Lower leg skin (tissue), 3 donors: ENCODE measurements around the gene NTSR1.

Source experiments
- POLR2A ChIP-seq, 2 donors: fragments of 450-650 bp; IDR thresholded peaks; one replicate each; pipeline ENCODE4 v1.6.1; 2016 to 2017; ENCODE audit warnings: antibody characterized with exemption in 2 of 2, mild to moderate bottlenecking in 1 of 2, moderate library complexity in 1 of 2
- TF ChIP-seq, protein P1 (sequence below), 3 donors: fragments of 450-650 bp; IDR thresholded peaks; one replicate each; pipeline ENCODE4 v1.5.1; 2016; ENCODE audit warnings: antibody characterized with exemption in 3 of 3, mild to moderate bottlenecking in 3 of 3, moderate library complexity in 2 of 3

DNA sequence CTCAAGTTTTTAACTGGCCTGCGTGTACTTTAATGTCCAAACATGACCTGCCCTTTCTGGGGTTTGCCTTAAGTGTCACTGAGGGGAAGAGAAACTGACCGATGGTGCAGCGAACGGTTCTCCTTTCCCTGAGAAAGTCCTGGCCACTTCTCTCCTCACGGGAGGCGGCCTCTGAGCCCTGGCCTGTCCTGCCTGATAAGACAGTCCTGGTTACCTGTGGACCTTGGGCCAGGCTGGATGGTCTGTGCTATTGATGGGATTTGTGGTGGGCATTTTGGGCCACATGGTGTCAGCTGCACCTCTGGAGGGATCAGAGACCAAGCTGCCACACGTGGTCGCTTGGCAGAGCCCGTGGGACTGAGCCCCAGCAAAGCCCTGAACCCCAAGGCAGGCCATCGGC is 11.6 kb upstream of the NTSR1 start:
- TF ChIP-seq, protein P1, sequence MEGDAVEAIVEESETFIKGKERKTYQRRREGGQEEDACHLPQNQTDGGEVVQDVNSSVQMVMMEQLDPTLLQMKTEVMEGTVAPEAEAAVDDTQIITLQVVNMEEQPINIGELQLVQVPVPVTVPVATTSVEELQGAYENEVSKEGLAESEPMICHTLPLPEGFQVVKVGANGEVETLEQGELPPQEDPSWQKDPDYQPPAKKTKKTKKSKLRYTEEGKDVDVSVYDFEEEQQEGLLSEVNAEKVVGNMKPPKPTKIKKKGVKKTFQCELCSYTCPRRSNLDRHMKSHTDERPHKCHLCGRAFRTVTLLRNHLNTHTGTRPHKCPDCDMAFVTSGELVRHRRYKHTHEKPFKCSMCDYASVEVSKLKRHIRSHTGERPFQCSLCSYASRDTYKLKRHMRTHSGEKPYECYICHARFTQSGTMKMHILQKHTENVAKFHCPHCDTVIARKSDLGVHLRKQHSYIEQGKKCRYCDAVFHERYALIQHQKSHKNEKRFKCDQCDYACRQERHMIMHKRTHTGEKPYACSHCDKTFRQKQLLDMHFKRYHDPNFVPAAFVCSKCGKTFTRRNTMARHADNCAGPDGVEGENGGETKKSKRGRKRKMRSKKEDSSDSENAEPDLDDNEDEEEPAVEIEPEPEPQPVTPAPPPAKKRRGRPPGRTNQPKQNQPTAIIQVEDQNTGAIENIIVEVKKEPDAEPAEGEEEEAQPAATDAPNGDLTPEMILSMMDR (IDR thresholded peaks at IDR 0.05): no peak
- no peak for TF ChIP-seq POLR2A (IDR thresholded peaks at IDR 0.05)
